Activated T-helper 1 cell treated with anti-CD3 and anti-CD28 coated beads, Interleukin-12 subunit alpha, Interleukin-12 subunit beta, Interleukin-2, Interleukin-4 antibody, amounts not matched to agents 30 ng/mL and 10 ng/mL and 1 ng/mL, durations not matched to agents 14 hours and 24 hours and 36 hours (primary cell): ENCODE measurements around the gene ZNF177. TPM values are rescaled to one million over a fixed set of nuclear protein-coding genes. Genes with fewer than 3 reads are reported as not detected.

Experiments used
- DNase-seq: peaks from one replicate; pipeline ENCODE4 v3.0.0; 2021; ENCODE audit warnings: low spot score
- H3K27ac Mint-ChIP-seq: one replicate; pipeline ENCODE4 v1.8.0; 2021; ENCODE audit warnings: mild to moderate bottlenecking, mixed read lengths
- H3K27me3 Mint-ChIP-seq: one replicate; pipeline ENCODE4 v1.8.0; 2022; ENCODE audit warnings: mild to moderate bottlenecking, moderate library complexity, mixed read lengths; ENCODE audit not compliant: insufficient read depth
- H3K36me3 Mint-ChIP-seq: one replicate; pipeline ENCODE4 v1.8.0; 2021; ENCODE audit warnings: low read depth, mixed read lengths
- H3K4me1 Mint-ChIP-seq: one replicate; pipeline ENCODE4 v1.8.0; 2021; ENCODE audit warnings: low read depth, mixed read lengths
- H3K4me3 Mint-ChIP-seq: one replicate; pipeline ENCODE4 v1.8.0; 2021; ENCODE audit warnings: mild to moderate bottlenecking, moderate library complexity, mixed read lengths
- H3K9me3 Mint-ChIP-seq: one replicate; pipeline ENCODE4 v1.8.0; 2021; ENCODE audit warnings: mixed read lengths
- intact Hi-C: fragments of 100-400 bp; cut with micrococcal nuclease; formaldehyde crosslinking; loops from one replicate; pipeline ENCODE4 v1.15.1; 2024
- total RNA-seq: library from RNA; stranded (reverse); gene quantifications from 2 replicates; pipeline ENCODE4 v1.2.3, GENCODE V29; 2022

Gene ZNF177
- total RNA-seq, 1 donor from 2014 or later: 0.18 TPM

DNA sequence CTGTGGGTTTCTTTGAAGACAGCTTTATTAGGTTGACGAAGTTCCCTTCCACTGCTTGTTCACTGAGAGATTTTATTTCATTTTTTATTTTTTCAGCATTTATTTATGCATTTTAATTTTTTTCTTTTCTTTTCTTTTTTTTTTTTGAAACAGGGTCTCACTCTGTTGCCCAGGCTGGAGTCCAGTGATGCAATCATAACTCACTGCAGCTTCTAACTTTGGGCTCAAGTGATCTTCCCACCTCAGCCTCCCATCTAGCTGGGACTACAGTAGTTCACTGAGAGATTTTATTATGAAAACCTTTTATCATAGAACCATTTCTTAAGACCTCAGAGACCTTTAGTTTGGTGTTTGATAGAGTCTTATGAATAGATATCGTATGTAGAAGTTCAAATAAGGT, 10.3 kb upstream of the ZNF177 start:
- H3K4me1 Mint-ChIP-seq: no peaks in the 10 kb centered on the region
- intact Hi-C loops: no loop called here
- H3K27me3 Mint-ChIP-seq: no peaks in the 10 kb centered on the region
- DNase-seq: no peak
- no peak overlapping the region for H3K27ac Mint-ChIP-seq
- H3K36me3 Mint-ChIP-seq: peaks cover 4% of the 10 kb centered on the region
- peaks cover 63% of the 10 kb centered on the region for H3K9me3 Mint-ChIP-seq
- no peak overlapping the region for H3K4me3 Mint-ChIP-seq

DNA sequence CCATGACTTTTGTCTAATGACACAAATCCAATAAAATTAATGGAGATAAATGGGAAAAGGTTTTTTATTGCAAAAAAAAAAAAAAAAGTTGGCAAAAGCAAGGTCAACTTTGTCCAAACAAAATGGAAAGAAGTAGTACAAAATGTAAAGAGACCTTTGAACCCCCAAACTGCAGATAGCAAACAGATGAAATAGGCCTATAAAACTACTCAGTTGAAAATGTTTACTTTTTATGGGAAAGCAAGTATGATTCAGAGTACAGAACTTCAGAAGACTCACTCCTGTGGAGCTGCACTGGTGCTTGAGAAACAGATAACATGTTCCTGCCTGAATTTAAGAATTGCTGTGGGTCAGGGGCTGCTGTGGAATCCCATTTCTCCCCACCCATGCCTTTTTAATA, 9.8 kb upstream of the ZNF177 start:
- H3K36me3 Mint-ChIP-seq: peaks cover 4% of the 10 kb centered on the region
- no peak overlapping the region for H3K27ac Mint-ChIP-seq

GRCh38 chr19:9354651-9355050, 8.2 kb upstream of the ZNF177 start:
- Mint-ChIP-seq H3K36me3 (peaks cover 2% of the 10 kb centered on the region), H3K27me3 (no peaks in the 10 kb centered on the region), H3K4me1 (no peaks in the 10 kb centered on the region), H3K27ac (no peak overlapping the region), H3K9me3 (peaks cover 63% of the 10 kb centered on the region), H3K4me3 (no peak overlapping the region)
- intact Hi-C loops: no loop called here
- DNase-seq: no peak

More for the DNA sequence above, 9.8 kb upstream of the ZNF177 start:
- Mint-ChIP-seq H3K9me3 (peaks cover 67% of the 10 kb centered on the region), H3K27me3 (no peaks in the 10 kb centered on the region), H3K4me3 (no peak overlapping the region), H3K4me1 (no peaks in the 10 kb centered on the region)
- DNase-seq: no peak
- intact Hi-C loops: no loop called here

DNA sequence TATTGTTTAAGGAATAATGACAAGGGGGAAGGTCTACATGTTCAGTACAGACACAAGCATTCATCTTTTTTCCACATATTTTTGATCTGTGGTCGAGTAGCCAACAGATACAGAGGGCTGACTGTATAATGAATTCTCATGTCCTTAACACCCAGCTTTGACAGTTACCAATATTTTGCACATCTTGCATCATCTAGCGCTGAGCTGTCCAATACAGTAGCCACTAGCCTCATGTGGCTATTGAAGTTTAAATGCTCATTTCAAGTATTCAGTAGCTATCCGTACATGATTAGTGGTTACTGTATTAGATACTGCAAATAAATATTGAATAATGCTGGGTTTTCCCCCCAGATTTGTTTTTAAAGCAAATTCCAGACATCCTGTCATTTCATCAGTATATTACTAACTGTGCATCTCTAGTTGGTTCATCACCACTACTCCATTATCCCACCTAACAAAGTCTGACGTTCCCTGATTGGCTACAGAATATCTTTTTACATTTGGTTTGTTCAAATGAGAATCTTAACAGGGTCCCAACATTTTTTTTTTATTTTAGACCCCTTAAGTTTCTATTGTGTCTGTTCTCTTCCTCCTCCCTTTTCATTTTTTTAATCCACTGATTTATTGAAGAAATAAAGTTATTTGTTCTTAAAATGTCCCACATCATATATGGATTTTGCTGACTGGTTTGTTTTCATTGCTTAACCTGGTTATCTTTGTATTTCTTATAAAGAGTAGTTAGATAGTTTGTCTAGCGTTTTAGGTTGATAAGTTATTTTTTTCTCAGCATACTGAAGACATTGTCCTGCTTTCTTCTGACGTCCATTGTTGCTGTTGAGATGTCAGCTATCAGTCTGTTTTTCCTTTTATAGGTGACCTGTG, 8.2 kb downstream of the ZNF177 start:
- H3K27me3 Mint-ChIP-seq: no peaks in the 10 kb centered on the region
- H3K9me3 Mint-ChIP-seq: peaks cover 65% of the 10 kb centered on the region
- no peaks in the 10 kb centered on the region for H3K4me1 Mint-ChIP-seq
- H3K4me3 Mint-ChIP-seq: no peak overlapping the region
- intact Hi-C loops: no loop called here
- no peak overlapping the region for H3K27ac Mint-ChIP-seq
- no peaks in the 10 kb centered on the region for H3K36me3 Mint-ChIP-seq
- DNase-seq: no peak

DNA sequence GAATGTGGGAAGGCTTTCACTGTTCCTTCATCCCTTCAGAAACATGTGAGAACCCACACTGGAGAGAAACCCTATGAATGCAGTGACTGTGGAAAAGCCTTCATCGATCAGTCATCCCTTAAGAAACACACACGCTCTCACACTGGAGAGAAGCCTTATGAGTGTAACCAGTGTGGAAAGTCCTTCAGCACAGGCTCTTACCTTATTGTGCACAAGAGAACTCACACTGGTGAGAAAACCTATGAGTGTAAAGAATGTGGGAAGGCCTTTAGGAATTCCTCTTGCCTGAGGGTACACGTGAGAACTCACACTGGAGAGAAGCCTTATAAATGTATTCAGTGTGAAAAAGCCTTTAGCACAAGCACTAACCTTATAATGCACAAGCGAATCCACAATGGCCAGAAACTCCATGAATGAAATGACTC, 18.6 kb downstream of the ZNF177 start:
- H3K27ac Mint-ChIP-seq: no peak overlapping the region
- no peaks in the 10 kb centered on the region for H3K4me1 Mint-ChIP-seq
- intact Hi-C loops: no loop called here
- no peak for DNase-seq
- peaks cover 2% of the 10 kb centered on the region for H3K36me3 Mint-ChIP-seq
- H3K4me3 Mint-ChIP-seq: no peak overlapping the region
- peaks cover 79% of the 10 kb centered on the region for H3K9me3 Mint-ChIP-seq
- H3K27me3 Mint-ChIP-seq: no peaks in the 10 kb centered on the region

DNA sequence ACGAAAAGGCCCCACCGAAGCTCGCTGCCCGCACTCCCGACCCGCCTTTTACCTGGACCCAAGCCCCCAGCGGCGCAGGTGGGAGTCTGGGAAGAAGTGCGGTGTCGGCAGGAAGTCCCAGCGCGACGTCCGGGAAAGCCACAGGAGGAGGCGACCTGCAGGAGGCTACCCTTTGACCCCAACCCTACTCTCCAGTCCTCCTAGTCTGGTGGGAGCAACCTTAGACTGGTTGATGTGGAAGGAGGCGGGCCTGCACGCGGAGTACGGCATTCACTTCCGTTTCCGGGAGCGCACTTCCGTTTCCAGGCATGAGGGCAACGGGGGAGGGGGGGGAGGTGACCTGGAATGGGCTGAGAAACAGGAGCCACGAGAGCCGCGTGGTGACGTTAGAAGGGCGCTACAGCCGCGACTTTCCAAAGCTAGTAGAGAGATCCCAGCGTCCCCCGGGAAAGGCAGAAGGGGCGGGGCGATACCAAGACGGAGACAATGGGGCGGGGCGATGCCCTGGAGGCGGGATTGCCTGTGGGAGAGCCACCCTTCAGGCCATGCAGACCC, 44.1 kb downstream of the ZNF177 start:
- peaks cover 6% of the 10 kb centered on the region for H3K4me1 Mint-ChIP-seq
- peaks cover 5% of the 10 kb centered on the region for H3K36me3 Mint-ChIP-seq
- peak overlapping the region; percentile 67 for H3K4me3 Mint-ChIP-seq
- H3K27ac Mint-ChIP-seq: no peak overlapping the region
- DNase-seq: no peak
- no peaks in the 10 kb centered on the region for H3K27me3 Mint-ChIP-seq
- intact Hi-C loops: no loop called here
- peaks cover 64% of the 10 kb centered on the region for H3K9me3 Mint-ChIP-seq

- intact Hi-C loops: no loop called here
- Mint-ChIP-seq H3K27ac (no peak overlapping the region), H3K9me3 (peaks cover 73% of the 10 kb centered on the region), H3K36me3 (peaks cover 12% of the 10 kb centered on the region), H3K4me1 (peaks cover 6% of the 10 kb centered on the region), H3K4me3 (peak overlapping the region; percentile 16), H3K27me3 (no peaks in the 10 kb centered on the region)
- no peak for DNase-seq
Observed at GRCh38 chr19:9407827-9408226, 45.0 kb downstream of the ZNF177 start.

DNA sequence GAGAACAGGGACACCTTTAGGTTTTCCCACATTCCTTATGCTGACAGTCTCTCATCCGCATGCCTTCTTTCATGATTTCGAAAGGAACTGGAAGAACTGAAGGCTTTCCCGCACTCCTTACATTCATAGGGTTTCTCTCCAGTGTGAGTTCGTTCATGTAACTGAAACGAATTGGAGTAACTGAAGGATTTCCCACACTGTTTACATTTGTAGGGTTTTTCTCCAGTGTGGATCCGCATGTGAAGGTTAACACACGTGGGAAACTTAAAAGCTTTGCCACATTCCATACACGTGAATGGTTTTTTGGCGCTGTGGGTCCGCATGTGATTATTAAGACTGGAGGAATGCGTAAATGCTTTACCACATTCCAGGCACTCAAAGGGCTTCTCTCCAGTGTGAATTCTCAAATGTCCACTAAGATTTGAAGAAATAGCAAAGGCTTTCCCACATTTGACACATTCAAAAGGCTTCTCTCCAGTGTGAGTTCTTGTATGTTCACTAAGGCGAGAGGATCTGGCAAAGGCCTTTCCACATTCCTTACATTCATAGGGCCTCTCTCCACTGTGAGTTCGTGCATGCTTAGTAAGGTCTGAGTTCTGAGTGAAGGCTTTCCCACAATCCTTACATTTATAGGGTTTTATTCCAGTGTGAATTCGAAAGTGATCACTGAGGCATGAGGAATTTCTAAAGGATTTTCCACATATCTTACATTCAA, 50.6 kb downstream of the ZNF177 start:
- Mint-ChIP-seq H3K27me3 (no peaks in the 10 kb centered on the region), H3K4me1 (no peaks in the 10 kb centered on the region), H3K27ac (no peak overlapping the region), H3K4me3 (no peak overlapping the region), H3K36me3 (peaks cover 57% of the 10 kb centered on the region), H3K9me3 (peaks cover 68% of the 10 kb centered on the region)
- intact Hi-C loops: no loop called here
- DNase-seq: no peak

GRCh38 chr19:9427941-9428340, 65.1 kb downstream of the ZNF177 start:
- peaks cover 2% of the 10 kb centered on the region for H3K4me1 Mint-ChIP-seq
- no peak for DNase-seq
- H3K36me3 Mint-ChIP-seq: peaks cover 81% of the 10 kb centered on the region
- H3K4me3 Mint-ChIP-seq: no peak overlapping the region
- intact Hi-C loops: no loop called here
- no peak overlapping the region for H3K27ac Mint-ChIP-seq
- no peaks in the 10 kb centered on the region for H3K27me3 Mint-ChIP-seq
- peaks cover 45% of the 10 kb centered on the region for H3K9me3 Mint-ChIP-seq

DNA sequence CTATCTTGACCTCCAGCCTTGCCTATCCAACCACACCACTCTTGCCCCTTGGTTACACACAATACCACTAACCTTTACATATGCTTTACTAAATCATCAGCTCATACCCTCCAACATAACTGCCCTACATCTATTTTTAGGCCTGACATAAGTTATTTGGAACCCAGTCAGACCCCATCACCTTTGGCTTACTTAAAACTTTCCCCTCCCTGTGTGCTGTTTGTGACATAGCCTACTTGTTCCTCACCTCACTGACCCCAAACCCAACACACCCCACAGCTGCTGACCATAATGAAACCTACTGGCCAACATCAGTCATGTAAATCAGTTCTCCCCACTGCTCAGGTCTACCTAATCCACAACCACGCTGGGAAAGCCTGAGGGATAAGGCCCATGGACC, 67.6 kb downstream of the ZNF177 start:
- Mint-ChIP-seq H3K27ac (no peak overlapping the region), H3K9me3 (peaks cover 32% of the 10 kb centered on the region), H3K36me3 (peaks cover 70% of the 10 kb centered on the region), H3K4me1 (peaks cover 22% of the 10 kb centered on the region), H3K27me3 (no peaks in the 10 kb centered on the region), H3K4me3 (no peak overlapping the region)
- intact Hi-C loops: no loop called here
- no peak for DNase-seq

- H3K9me3 Mint-ChIP-seq: peaks cover 27% of the 10 kb centered on the region
- H3K36me3 Mint-ChIP-seq: peaks cover 61% of the 10 kb centered on the region
- peaks cover 27% of the 10 kb centered on the region for H3K4me1 Mint-ChIP-seq
- intact Hi-C loops: loop anchor here (1.0 kb wide), 1 partner anchor 226 kb away; no protein-coding TSS in a partner anchor
- no peak overlapping the region for H3K4me3 Mint-ChIP-seq
- H3K27me3 Mint-ChIP-seq: no peaks in the 10 kb centered on the region
- no peak overlapping the region for H3K27ac Mint-ChIP-seq
- no peak for DNase-seq
Observed at GRCh38 chr19:9431475-9431874, 68.7 kb downstream of the ZNF177 start.
